Fibroblast of lung (primary cell): ENCODE measurements around the gene CRABP2. TPM values are rescaled to one million over a fixed set of nuclear protein-coding genes. Genes with fewer than 3 reads are reported as not detected.
A peak's percentile ranks its signal among the peaks of the same experiment; 100 is the strongest.

Source experiments
- DNase-seq, 2 donors: peaks; one replicate each; pipeline versions ENCODE4 v3.0.0 to v3.0.0-alpha.2; 2010; ENCODE audit warnings: low read depth in 2 of 2
- H2AFZ ChIP-seq: 2 replicates; pipeline ENCODE4 v1.5.1; 2012; ENCODE audit warnings: low read length, control low read depth, inconsistent platforms
- H3K27ac ChIP-seq: 2 replicates; pipeline ENCODE4 v1.5.1; 2011; ENCODE audit warnings: low read length, control low read depth; ENCODE audit not compliant: insufficient read depth
- H3K27me3 ChIP-seq: 2 replicates; pipeline ENCODE4 v1.5.1; 2011; ENCODE audit warnings: mild to moderate bottlenecking, low read length; ENCODE audit not compliant: control insufficient read depth, insufficient read depth
- H3K36me3 ChIP-seq: 2 replicates; pipeline ENCODE4 v1.5.1; 2011; ENCODE audit warnings: low read length; ENCODE audit not compliant: control insufficient read depth, insufficient read depth
- H3K4me1 ChIP-seq: 2 replicates; pipeline ENCODE4 v1.5.1; 2011; ENCODE audit warnings: low read length; ENCODE audit not compliant: control insufficient read depth, insufficient read depth; ENCODE audit errors: extremely low read depth
- H3K4me2 ChIP-seq: 2 replicates; pipeline ENCODE4 v1.5.1; 2011; ENCODE audit warnings: low read length, control low read depth; ENCODE audit not compliant: insufficient read depth; ENCODE audit errors: extremely low read depth
- H3K4me3 ChIP-seq, 4 experiments: fragments of 200-600 bp in 1 of 4; sonication (generic) in 1 of 4; replicated peaks in 1 of 4; 2 replicates each; pipeline ENCODE4 v1.5.1; 2011 to 2016; ENCODE audit warnings: low read length in 4 of 4, low read depth in 3 of 4, mild to moderate bottlenecking in 3 of 4, control low read depth in 2 of 4, inconsistent platforms in 1 of 4, mixed read lengths in 1 of 4; ENCODE audit not compliant: insufficient read depth in 1 of 4; ENCODE audit errors: control extremely low read depth in 1 of 4
- H3K79me2 ChIP-seq: 2 replicates; pipeline ENCODE4 v1.5.1; 2012; ENCODE audit warnings: mild to moderate bottlenecking, low read length, inconsistent platforms; ENCODE audit not compliant: control insufficient read depth, insufficient read depth
- H3K9ac ChIP-seq: 2 replicates; pipeline ENCODE4 v1.5.1; 2011; ENCODE audit warnings: mild to moderate bottlenecking, low read length, control low read depth; ENCODE audit not compliant: insufficient read depth
- H3K9me3 ChIP-seq: 2 replicates; pipeline ENCODE4 v1.5.1; 2012; ENCODE audit warnings: low read depth, low read length; ENCODE audit not compliant: control insufficient read depth, insufficient read depth
- H4K20me1 ChIP-seq: 2 replicates; pipeline ENCODE4 v1.5.1; 2011; ENCODE audit warnings: low read length; ENCODE audit not compliant: control insufficient read depth, insufficient read depth; ENCODE audit errors: extremely low read depth
- CTCF ChIP-seq, 2 donors: IDR thresholded peaks in 1 of 2; conservative IDR thresholded peaks in 1 of 2; 1 replicate in 1 of 2; 2 replicates in 1 of 2; pipeline ENCODE4 v1.5.1; 2011 to 2012; ENCODE audit warnings: low read length in 2 of 2, control low read depth in 1 of 2, inconsistent platforms in 1 of 2, low read depth in 1 of 2, mild to moderate bottlenecking in 1 of 2
- EZH2 ChIP-seq: IDR thresholded peaks from 2 replicates; pipeline ENCODE4 v1.5.1; 2012; ENCODE audit warnings: low read length, control low read depth, mild to moderate bottlenecking; ENCODE audit errors: missing control alignments
- polyA plus RNA-seq, 2 donors: library from polyadenylated mRNA; depleted of rRNA in 1 of 2; stranded (reverse) in 1 of 2; unstranded in 1 of 2; fragments of >200 nt; gene quantifications; 2 replicates each; pipeline ENCODE4 v1.2.1, GENCODE V29; 2011 to 2012; ENCODE audit warnings: missing spikeins in 1 of 2
- total RNA-seq: library from RNA; depleted of rRNA; stranded (reverse); fragments of >200 nt; gene quantifications from 2 replicates; pipeline ENCODE4 v1.2.1, GENCODE V29; 2014

The CRABP2 gene
- total and polyA plus RNA-seq, 2 donors (not counting 1 experiment from before 2014, with no cell fraction given) = 48.9 to 70.4 TPM

- DNase-seq = no peak
- Histone ChIP-seq H3K36me3 (no peaks in the 10 kb centered on the region), H3K79me2 (no peaks in the 10 kb centered on the region), H3K4me1 (peaks cover 15% of the 10 kb centered on the region), H3K9ac (no peak overlapping the region), H3K27me3 (no peaks in the 10 kb centered on the region), H3K9me3 (no peaks in the 10 kb centered on the region), H3K4me2 (no peak overlapping the region), H3K27ac (no peak overlapping the region), H4K20me1 (no peaks in the 10 kb centered on the region), H3K4me3 (no peak overlapping the region), H2AFZ (no peak overlapping the region)
- TF ChIP-seq CTCF (conservative IDR thresholded peaks at IDR 0.05 in 1 of 2, IDR thresholded peaks at IDR 0.05 in 1 of 2; ENCODE audit: low read depth in 1 of 2, low read length in 2 of 2) (no peak), EZH2 (no peak)
Observed at GRCh38 chr1:156692925-156693847, 12.2 kb downstream of the CRABP2 start.

GRCh38 chr1:156692441-156692924, 12.9 kb downstream of the CRABP2 start:
- no peaks in the 10 kb centered on the region for H3K9me3 ChIP-seq
- peaks cover 15% of the 10 kb centered on the region for H3K4me1 ChIP-seq
- no peak overlapping the region for H3K4me2 ChIP-seq
- TF ChIP-seq CTCF (conservative IDR thresholded peaks at IDR 0.05 in 1 of 2, IDR thresholded peaks at IDR 0.05 in 1 of 2; ENCODE audit: low read depth in 1 of 2, low read length in 2 of 2) (no peak), EZH2 (no peak)
- no peak overlapping the region for H3K27ac ChIP-seq
- no peak overlapping the region for H3K9ac ChIP-seq
- H2AFZ ChIP-seq = no peak overlapping the region
- H3K36me3 ChIP-seq = no peaks in the 10 kb centered on the region
- no peaks in the 10 kb centered on the region for H3K27me3 ChIP-seq
- DNase-seq = no peak
- no peak overlapping the region for H3K4me3 ChIP-seq
- no peaks in the 10 kb centered on the region for H4K20me1 ChIP-seq
- H3K79me2 ChIP-seq = no peaks in the 10 kb centered on the region

GRCh38 chr1:156691665-156692440, 13.5 kb downstream of the CRABP2 start:
- no peak overlapping the region for H3K27ac ChIP-seq
- no peak overlapping the region for H2AFZ ChIP-seq
- TF ChIP-seq EZH2 = no peak
- peak; percentile 12 to 36 for TF ChIP-seq CTCF (conservative IDR thresholded peaks at IDR 0.05 in 1 of 2, IDR thresholded peaks at IDR 0.05 in 1 of 2; ENCODE audit: low read depth in 1 of 2, low read length in 2 of 2)

More at GRCh38 chr1:156691665-156692440, 13.5 kb downstream of the CRABP2 start:
- Histone ChIP-seq H3K36me3 (no peaks in the 10 kb centered on the region), H4K20me1 (no peaks in the 10 kb centered on the region), H3K27me3 (no peaks in the 10 kb centered on the region), H3K4me1 (peaks cover 15% of the 10 kb centered on the region), H3K9ac (no peak overlapping the region), H3K9me3 (no peaks in the 10 kb centered on the region), H3K4me2 (no peak overlapping the region), H3K4me3 (no peak overlapping the region), H3K79me2 (no peaks in the 10 kb centered on the region)
- peak in 1 of 2 donors; percentile 69 for DNase-seq
